Liver (tissue), 9 donors: ENCODE measurements around the gene NOL4L. TPM values are rescaled to one million over a fixed set of nuclear protein-coding genes. Genes with fewer than 3 reads are reported as not detected.

Experiments used
- DNase-seq: peaks from one replicate; pipeline ENCODE4 v3.0.0-alpha.2; 2017; ENCODE audit warnings: low spot score
- H3K27ac ChIP-seq, 2 donors: one replicate each; pipeline ENCODE4 v1.7.0; 2013; ENCODE audit warnings: inconsistent platforms in 2 of 2, low read length in 2 of 2, control low read depth in 1 of 2, low read depth in 1 of 2, mild to moderate bottlenecking in 1 of 2
- H3K27me3 ChIP-seq, 4 donors: one replicate each; pipeline versions ENCODE4 v1.6.1 to v1.7.0; 2013; ENCODE audit warnings: low read length in 3 of 4, inconsistent platforms in 1 of 4, mild to moderate bottlenecking in 1 of 4, moderate library complexity in 1 of 4; ENCODE audit not compliant: control insufficient read depth in 4 of 4, insufficient read depth in 4 of 4
- H3K36me3 ChIP-seq, 4 donors: one replicate each; pipeline versions ENCODE4 v1.6.1 to v1.7.0; 2013; ENCODE audit warnings: low read length in 3 of 4, mild to moderate bottlenecking in 3 of 4, low read depth in 1 of 4, moderate library complexity in 1 of 4; ENCODE audit not compliant: control insufficient read depth in 4 of 4, insufficient read depth in 3 of 4
- H3K4me1 ChIP-seq, 4 donors: one replicate each; pipeline versions ENCODE4 v1.6.1 to v1.7.0; 2013; ENCODE audit warnings: low read length in 3 of 4, mild to moderate bottlenecking in 3 of 4, moderate library complexity in 1 of 4; ENCODE audit not compliant: control insufficient read depth in 4 of 4, insufficient read depth in 4 of 4
- H3K4me3 ChIP-seq, 3 donors: one replicate each; pipeline versions ENCODE4 v1.6.1 to v1.7.0; 2013; ENCODE audit warnings: low read length in 3 of 3, control low read depth in 1 of 3, low read depth in 1 of 3, mild to moderate bottlenecking in 1 of 3
- H3K9ac ChIP-seq, 2 donors: one replicate each; pipeline ENCODE4 v1.7.0; 2013; ENCODE audit warnings: low read length in 2 of 2, mild to moderate bottlenecking in 2 of 2, moderate library complexity in 2 of 2, control low read depth in 1 of 2, low read depth in 1 of 2
- H3K9me3 ChIP-seq, 4 donors: one replicate each; pipeline versions ENCODE4 v1.6.1 to v1.7.0; 2013; ENCODE audit warnings: low read length in 3 of 4; ENCODE audit not compliant: control insufficient read depth in 4 of 4
- CTCF ChIP-seq: fragments of 150-350 bp; IDR thresholded peaks from 2 replicates; pipeline ENCODE4 v1.5.1; 2017; ENCODE audit warnings: improper control_type of control experiment, low read depth, low read length; ENCODE audit not compliant: missing input control
- EGR1 ChIP-seq, 2 donors: IDR thresholded peaks; 2 replicates each; pipeline ENCODE4 v1.6.1; 2016 to 2018; ENCODE audit warnings: antibody characterized with exemption in 2 of 2, low read depth in 2 of 2
- FOXA1 ChIP-seq: IDR thresholded peaks from 2 replicates; pipeline ENCODE4 v1.6.1; 2016; ENCODE audit warnings: antibody characterized with exemption
- FOXA2 ChIP-seq: IDR thresholded peaks from 2 replicates; pipeline ENCODE4 v1.6.1; 2016; ENCODE audit warnings: antibody characterized with exemption
- GABPA ChIP-seq, 2 donors: IDR thresholded peaks in 1 of 2; conservative IDR thresholded peaks in 1 of 2; 2 replicates each; pipeline ENCODE4 v1.6.1; 2016; ENCODE audit warnings: antibody characterized with exemption in 2 of 2, mild to moderate bottlenecking in 1 of 2, moderate library complexity in 1 of 2
- HNF4A ChIP-seq, 2 donors: conservative IDR thresholded peaks; 2 replicates each; pipeline ENCODE4 v1.6.1; 2016; ENCODE audit warnings: antibody characterized with exemption in 2 of 2, mild to moderate bottlenecking in 2 of 2
- HNF4G ChIP-seq: IDR thresholded peaks from 2 replicates; pipeline ENCODE4 v1.6.1; 2016; ENCODE audit warnings: antibody characterized with exemption
- JUND ChIP-seq, 2 donors: IDR thresholded peaks; 2 replicates each; pipeline ENCODE4 v1.6.1; 2016; ENCODE audit warnings: antibody characterized with exemption in 2 of 2
- MAX ChIP-seq: IDR thresholded peaks from 2 replicates; pipeline ENCODE4 v1.6.1; 2016; ENCODE audit warnings: antibody characterized with exemption
- NR2F2 ChIP-seq: IDR thresholded peaks from 2 replicates; pipeline ENCODE4 v1.6.1; 2016; ENCODE audit warnings: antibody characterized with exemption
- RAD21 ChIP-seq, 2 donors: IDR thresholded peaks; 2 replicates each; pipeline ENCODE4 v1.6.1; 2016; ENCODE audit warnings: antibody characterized with exemption in 2 of 2, mild to moderate bottlenecking in 2 of 2
- REST ChIP-seq: IDR thresholded peaks from 2 replicates; pipeline ENCODE4 v1.6.1; 2016; ENCODE audit warnings: antibody characterized with exemption, mild to moderate bottlenecking
- RXRA ChIP-seq, 2 donors: IDR thresholded peaks; 2 replicates each; pipeline ENCODE4 v1.6.1; 2017 to 2018; ENCODE audit warnings: antibody characterized with exemption in 2 of 2, mild to moderate bottlenecking in 1 of 2
- SP1 ChIP-seq: IDR thresholded peaks from 2 replicates; pipeline ENCODE4 v1.6.1; 2018; ENCODE audit warnings: antibody characterized with exemption, mild to moderate bottlenecking
- TAF1 ChIP-seq: conservative IDR thresholded peaks from 2 replicates; pipeline ENCODE4 v1.6.1; 2016; ENCODE audit warnings: antibody characterized with exemption, mild to moderate bottlenecking
- YY1 ChIP-seq: IDR thresholded peaks from 2 replicates; pipeline ENCODE4 v1.6.1; 2016; ENCODE audit warnings: antibody characterized with exemption, mild to moderate bottlenecking
- ZBTB33 ChIP-seq: IDR thresholded peaks from 2 replicates; pipeline ENCODE4 v1.6.1; 2016; ENCODE audit warnings: antibody characterized with exemption
- WGBS: extraction: QIAGEN DNeasy Blood & Tissue Kit; methylation state at CpG from one replicate; pipeline ENCODE4 v1.1.7; 2013; 5-methylcytosine and 5-hydroxymethylcytosine counted together
- polyA plus RNA-seq, 2 donors: library from polyadenylated mRNA; stranded (reverse) in 1 of 2; unstranded in 1 of 2; fragments of 200-250 nt in 1 of 2; fragments of >200 nt in 1 of 2; fragmentation: Nextera tagmentation in 1 of 2; extraction: Ambion mirVana in 1 of 2; gene quantifications; one replicate each; pipeline versions ENCODE4 v1.2.1 to v1.2.3, GENCODE V29; 2013 to 2015
- total RNA-seq, 2 donors: library from RNA; depleted of rRNA; stranded (reverse); fragments of >200 nt; gene quantifications; one replicate each; pipeline ENCODE4 v1.2.3, GENCODE V29; 2014
- TF ChIP-seq, protein P1 (sequence below): IDR thresholded peaks from 2 replicates; pipeline ENCODE4 v1.6.1; 2016; ENCODE audit warnings: antibody characterized with exemption
- donor health status: healthy.
- donor health status: healthy.
- donor health status: healthy.
- donor health status: healthy.
- donor health status: healthy.

NOL4L gene
- total and polyA plus RNA-seq, 4 donors = 2.2 to 6.8 (median 4.3) TPM

DNA sequence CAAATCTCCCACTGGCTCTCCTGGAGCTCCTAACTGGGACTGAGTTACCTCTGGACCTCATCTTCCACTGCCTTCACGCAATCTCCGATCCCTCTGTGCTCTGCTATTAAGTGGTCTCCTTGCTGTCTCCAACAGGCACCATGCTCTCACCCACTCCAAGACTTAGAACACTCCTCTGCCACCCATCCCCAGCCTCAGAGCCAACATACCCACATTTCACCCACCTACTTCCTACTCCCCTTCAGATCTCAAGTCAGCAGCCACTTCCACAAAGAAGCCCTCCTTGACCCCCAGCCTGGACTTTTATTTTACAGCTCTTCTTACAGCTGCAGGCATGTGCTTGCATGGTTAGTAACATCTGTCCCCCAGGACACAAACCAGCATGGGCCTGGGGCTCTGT is 29.6 kb upstream of the NOL4L start:
- Histone ChIP-seq H3K4me3 (no peak overlapping the region), H3K27me3 (no peaks in the 10 kb centered on the region), H3K9me3 (no peaks in the 10 kb centered on the region), H3K4me1 (no peaks in the 10 kb centered on the region), H3K36me3 (no peaks in the 10 kb centered on the region), H3K9ac (no peak overlapping the region), H3K27ac (no peak overlapping the region)
- 97% methylated on average over 2 of the region's 2 CpGs for WGBS
- no peak for TF ChIP-seq GABPA (IDR thresholded peaks at IDR 0.05 in 1 of 2, conservative IDR thresholded peaks at IDR 0.05 in 1 of 2)
- no peak for TF ChIP-seq REST
- TF ChIP-seq FOXA1 = no peak
- no peak for TF ChIP-seq MAX
- TF ChIP-seq YY1 = no peak
- no peak for TF ChIP-seq FOXA2
- TF ChIP-seq CTCF = no peak
- TF ChIP-seq ZBTB33 = no peak
- no peak for TF ChIP-seq HNF4G
- TF ChIP-seq TAF1 = no peak
- no peak for TF ChIP-seq RAD21 (IDR thresholded peaks at IDR 0.05)
- TF ChIP-seq RXRA (IDR thresholded peaks at IDR 0.05) = no peak
- TF ChIP-seq, protein P1, sequence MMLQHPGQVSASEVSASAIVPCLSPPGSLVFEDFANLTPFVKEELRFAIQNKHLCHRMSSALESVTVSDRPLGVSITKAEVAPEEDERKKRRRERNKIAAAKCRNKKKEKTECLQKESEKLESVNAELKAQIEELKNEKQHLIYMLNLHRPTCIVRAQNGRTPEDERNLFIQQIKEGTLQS = no peak
- TF ChIP-seq NR2F2 = no peak
- no peak for TF ChIP-seq EGR1 (IDR thresholded peaks at IDR 0.05; ENCODE audit: low read depth in 2 of 2)
- no peak for TF ChIP-seq JUND (IDR thresholded peaks at IDR 0.05)
- TF ChIP-seq HNF4A (conservative IDR thresholded peaks at IDR 0.05) = no peak
- TF ChIP-seq SP1 = no peak
- DNase-seq = no peak
